ENCODE results near the gene DISP3. TPM values are rescaled to one million over a fixed set of nuclear protein-coding genes. Genes with fewer than 3 reads are reported as not detected.
A peak's percentile ranks its signal among the peaks of the same experiment; 100 is the strongest.

Gene DISP3
- total and polyA plus RNA-seq, 2 of the 13 experiments (the other 11 are each of a cell fraction or from before 2014, with no cell fraction given), result 0.08 to 0.13 TPM

DNA sequence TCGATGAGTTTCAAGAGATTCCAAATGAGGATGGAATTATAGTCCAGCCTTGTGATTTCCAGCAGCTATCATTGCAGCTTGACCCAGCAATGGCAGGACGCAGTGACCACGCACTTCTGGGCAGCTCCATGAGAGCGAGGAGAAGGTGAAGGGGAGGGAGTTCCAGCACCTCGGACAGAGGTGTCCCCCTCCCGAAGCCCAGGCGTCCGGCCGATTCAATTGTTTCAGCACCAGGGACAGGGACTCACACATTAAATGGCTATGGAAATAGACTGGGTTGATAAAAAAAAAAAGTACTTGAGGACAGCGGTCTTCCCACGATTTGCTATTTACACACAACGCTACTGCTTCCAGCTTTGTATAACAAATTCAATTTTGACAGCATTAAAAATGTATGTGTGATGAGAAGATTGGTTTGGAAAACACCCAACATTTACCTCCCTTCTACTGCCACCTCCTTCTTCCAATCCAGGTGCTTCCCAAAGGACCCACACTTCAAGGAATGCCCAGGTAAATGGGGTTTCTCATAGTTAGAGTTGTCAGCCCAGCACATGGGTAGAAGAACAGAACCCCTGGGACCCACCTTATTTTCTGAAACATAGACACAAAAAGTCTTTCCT lies 71.8 kb downstream of the DISP3 start (continued):
- TF ChIP-seq, protein P1, sequence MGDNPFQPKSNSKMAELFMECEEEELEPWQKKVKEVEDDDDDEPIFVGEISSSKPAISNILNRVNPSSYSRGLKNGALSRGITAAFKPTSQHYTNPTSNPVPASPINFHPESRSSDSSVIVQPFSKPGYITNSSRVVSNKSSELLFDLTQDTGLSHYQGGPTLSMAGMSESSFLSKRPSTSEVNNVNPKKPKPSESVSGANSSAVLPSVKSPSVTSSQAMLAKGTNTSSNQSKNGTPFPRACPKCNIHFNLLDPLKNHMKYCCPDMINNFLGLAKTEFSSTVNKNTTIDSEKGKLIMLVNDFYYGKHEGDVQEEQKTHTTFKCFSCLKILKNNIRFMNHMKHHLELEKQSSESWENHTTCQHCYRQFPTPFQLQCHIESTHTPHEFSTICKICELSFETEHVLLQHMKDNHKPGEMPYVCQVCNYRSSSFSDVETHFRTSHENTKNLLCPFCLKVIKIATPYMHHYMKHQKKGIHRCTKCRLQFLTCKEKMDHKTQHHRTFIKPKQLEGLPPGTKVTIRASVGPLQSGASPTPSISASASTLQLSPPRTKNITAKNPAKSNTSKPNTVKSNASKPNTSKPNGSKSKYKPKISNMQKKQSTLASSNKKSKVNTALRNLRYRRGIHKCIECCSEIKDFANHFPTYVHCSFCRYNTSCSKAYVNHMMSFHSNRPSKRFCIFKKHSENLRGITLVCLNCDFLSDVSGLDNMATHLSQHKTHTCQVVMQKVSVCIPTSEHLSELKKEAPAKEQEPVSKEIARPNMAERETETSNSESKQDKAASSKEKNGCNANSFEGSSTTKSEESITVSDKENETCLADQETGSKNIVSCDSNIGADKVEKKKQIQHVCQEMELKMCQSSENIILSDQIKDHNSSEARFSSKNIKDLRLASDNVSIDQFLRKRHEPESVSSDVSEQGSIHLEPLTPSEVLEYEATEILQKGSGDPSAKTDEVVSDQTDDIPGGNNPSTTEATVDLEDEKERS (CRISPR knock-in tag; IDR thresholded peaks at IDR 0.05), result peak; percentile 95
- TF ChIP-seq, protein P2, sequence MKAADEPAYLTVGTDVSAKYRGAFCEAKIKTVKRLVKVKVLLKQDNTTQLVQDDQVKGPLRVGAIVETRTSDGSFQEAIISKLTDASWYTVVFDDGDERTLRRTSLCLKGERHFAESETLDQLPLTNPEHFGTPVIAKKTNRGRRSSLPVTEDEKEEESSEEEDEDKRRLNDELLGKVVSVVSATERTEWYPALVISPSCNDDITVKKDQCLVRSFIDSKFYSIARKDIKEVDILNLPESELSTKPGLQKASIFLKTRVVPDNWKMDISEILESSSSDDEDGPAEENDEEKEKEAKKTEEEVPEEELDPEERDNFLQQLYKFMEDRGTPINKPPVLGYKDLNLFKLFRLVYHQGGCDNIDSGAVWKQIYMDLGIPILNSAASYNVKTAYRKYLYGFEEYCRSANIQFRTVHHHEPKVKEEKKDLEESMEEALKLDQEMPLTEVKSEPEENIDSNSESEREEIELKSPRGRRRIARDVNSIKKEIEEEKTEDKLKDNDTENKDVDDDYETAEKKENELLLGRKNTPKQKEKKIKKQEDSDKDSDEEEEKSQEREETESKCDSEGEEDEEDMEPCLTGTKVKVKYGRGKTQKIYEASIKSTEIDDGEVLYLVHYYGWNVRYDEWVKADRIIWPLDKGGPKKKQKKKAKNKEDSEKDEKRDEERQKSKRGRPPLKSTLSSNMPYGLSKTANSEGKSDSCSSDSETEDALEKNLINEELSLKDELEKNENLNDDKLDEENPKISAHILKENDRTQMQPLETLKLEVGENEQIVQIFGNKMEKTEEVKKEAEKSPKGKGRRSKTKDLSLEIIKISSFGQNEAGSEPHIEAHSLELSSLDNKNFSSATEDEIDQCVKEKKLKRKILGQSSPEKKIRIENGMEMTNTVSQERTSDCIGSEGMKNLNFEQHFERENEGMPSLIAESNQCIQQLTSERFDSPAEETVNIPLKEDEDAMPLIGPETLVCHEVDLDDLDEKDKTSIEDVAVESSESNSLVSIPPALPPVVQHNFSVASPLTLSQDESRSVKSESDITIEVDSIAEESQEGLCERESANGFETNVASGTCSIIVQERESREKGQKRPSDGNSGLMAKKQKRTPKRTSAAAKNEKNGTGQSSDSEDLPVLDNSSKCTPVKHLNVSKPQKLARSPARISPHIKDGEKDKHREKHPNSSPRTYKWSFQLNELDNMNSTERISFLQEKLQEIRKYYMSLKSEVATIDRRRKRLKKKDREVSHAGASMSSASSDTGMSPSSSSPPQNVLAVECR (CRISPR knock-in tag; IDR thresholded peaks at IDR 0.05; ENCODE audit: borderline replicate concordance), result peak; percentile 66; the same call in 1 of the 2 replicates
- no peak for TF ChIP-seq YY1 (IDR thresholded peaks at IDR 0.05; ENCODE audit: insufficient read depth, insufficient replicate concordance, low read depth, low read length)
- TF ChIP-seq, protein P3, sequence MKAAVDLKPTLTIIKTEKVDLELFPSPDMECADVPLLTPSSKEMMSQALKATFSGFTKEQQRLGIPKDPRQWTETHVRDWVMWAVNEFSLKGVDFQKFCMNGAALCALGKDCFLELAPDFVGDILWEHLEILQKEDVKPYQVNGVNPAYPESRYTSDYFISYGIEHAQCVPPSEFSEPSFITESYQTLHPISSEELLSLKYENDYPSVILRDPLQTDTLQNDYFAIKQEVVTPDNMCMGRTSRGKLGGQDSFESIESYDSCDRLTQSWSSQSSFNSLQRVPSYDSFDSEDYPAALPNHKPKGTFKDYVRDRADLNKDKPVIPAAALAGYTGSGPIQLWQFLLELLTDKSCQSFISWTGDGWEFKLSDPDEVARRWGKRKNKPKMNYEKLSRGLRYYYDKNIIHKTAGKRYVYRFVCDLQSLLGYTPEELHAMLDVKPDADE (CRISPR knock-in tag; IDR thresholded peaks at IDR 0.05), result peak; percentile 92; the same call in 1 of the 2 replicates
- TF ChIP-seq RCOR2 (CRISPR knock-in tag; IDR thresholded peaks at IDR 0.05), result no peak
- TF ChIP-seq ZNF678 (CRISPR knock-in tag; IDR thresholded peaks at IDR 0.05), result no peak
- TF ChIP-seq LCORL (IDR thresholded peaks at IDR 0.05), result no peak
- 0 out of 2 replicates have a peak, but pooled peaks have one; percentile 35 for TF ChIP-seq LCORL (CRISPR knock-in tag; IDR thresholded peaks at IDR 0.05)
- TF ChIP-seq RFX1 (IDR thresholded peaks at IDR 0.05), result no peak
- peak; percentile 85; the same call in 1 of the 2 replicates for TF ChIP-seq ZNF564 (CRISPR knock-in tag; IDR thresholded peaks at IDR 0.05)
- peak; percentile 71 for TF ChIP-seq ZNF746 (CRISPR knock-in tag; IDR thresholded peaks at IDR 0.05)
- TF ChIP-seq ZNF468 (CRISPR knock-in tag; IDR thresholded peaks at IDR 0.05), result peak; percentile 85; the same call in 1 of the 2 replicates
- TF ChIP-seq ZNF234 (CRISPR knock-in tag; conservative IDR thresholded peaks at IDR 0.05), result no peak
- TF ChIP-seq, protein P4, sequence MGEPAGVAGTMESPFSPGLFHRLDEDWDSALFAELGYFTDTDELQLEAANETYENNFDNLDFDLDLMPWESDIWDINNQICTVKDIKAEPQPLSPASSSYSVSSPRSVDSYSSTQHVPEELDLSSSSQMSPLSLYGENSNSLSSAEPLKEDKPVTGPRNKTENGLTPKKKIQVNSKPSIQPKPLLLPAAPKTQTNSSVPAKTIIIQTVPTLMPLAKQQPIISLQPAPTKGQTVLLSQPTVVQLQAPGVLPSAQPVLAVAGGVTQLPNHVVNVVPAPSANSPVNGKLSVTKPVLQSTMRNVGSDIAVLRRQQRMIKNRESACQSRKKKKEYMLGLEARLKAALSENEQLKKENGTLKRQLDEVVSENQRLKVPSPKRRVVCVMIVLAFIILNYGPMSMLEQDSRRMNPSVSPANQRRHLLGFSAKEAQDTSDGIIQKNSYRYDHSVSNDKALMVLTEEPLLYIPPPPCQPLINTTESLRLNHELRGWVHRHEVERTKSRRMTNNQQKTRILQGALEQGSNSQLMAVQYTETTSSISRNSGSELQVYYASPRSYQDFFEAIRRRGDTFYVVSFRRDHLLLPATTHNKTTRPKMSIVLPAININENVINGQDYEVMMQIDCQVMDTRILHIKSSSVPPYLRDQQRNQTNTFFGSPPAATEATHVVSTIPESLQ (CRISPR knock-in tag; conservative IDR thresholded peaks at IDR 0.05), result peak; percentile 99
- TF ChIP-seq FOXP1 (IDR thresholded peaks at IDR 0.05), result no peak
- TF ChIP-seq FOXP1 (CRISPR knock-in tag; IDR thresholded peaks at IDR 0.05), result 0 out of 2 replicates have a peak, but pooled peaks have one; percentile 34
- TF ChIP-seq PPARG (CRISPR knock-in tag; conservative IDR thresholded peaks at IDR 0.05), result peak; percentile 81
- TF ChIP-seq, protein P5, sequence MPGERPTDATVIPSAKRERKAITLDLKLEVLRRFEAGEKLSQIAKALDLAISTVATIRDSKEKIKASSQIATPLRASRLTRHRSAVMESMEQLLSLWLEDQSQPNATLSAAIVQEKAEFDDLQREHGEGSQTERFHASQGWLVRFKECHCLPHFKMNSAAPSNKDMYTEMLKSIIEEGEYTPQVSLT (CRISPR knock-in tag; IDR thresholded peaks at IDR 0.05; ENCODE audit: borderline replicate concordance, low read depth), result 0 out of 2 replicates have a peak, but pooled peaks have one; percentile 75

All from HepG2 (cell line).